GM19397 (cell line): Measurements from ENCODE around the gene MPIG6B.

Source experiments
- ATAC-seq: cut with Tn5 transposase; IDR thresholded peaks from one replicate; pipeline ENCODE4 v1.9.1; 2021; ENCODE audit warnings: mild to moderate bottlenecking, moderate library complexity; ENCODE audit not compliant: unreplicated experiment

The MPIG6B gene

GRCh38 chr6:31723245-31723979 is at the start of gene MPIG6B:
MPIG6B (plus strand) TSS chr6:31723373; CDS start chr6:31723384, 11 bp downstream.
- no peak for ATAC-seq

GRCh38 chr6:31676322-31676903 is 46.8 kb upstream of the MPIG6B start:
- ATAC-seq: no peak

- ATAC-seq: no peak
Measured at GRCh38 chr6:31676904-31677303, 46.3 kb upstream of the MPIG6B start.

GRCh38 chr6:31677955-31678354 is 45.2 kb upstream of the MPIG6B start:
- ATAC-seq: no peak

DNA sequence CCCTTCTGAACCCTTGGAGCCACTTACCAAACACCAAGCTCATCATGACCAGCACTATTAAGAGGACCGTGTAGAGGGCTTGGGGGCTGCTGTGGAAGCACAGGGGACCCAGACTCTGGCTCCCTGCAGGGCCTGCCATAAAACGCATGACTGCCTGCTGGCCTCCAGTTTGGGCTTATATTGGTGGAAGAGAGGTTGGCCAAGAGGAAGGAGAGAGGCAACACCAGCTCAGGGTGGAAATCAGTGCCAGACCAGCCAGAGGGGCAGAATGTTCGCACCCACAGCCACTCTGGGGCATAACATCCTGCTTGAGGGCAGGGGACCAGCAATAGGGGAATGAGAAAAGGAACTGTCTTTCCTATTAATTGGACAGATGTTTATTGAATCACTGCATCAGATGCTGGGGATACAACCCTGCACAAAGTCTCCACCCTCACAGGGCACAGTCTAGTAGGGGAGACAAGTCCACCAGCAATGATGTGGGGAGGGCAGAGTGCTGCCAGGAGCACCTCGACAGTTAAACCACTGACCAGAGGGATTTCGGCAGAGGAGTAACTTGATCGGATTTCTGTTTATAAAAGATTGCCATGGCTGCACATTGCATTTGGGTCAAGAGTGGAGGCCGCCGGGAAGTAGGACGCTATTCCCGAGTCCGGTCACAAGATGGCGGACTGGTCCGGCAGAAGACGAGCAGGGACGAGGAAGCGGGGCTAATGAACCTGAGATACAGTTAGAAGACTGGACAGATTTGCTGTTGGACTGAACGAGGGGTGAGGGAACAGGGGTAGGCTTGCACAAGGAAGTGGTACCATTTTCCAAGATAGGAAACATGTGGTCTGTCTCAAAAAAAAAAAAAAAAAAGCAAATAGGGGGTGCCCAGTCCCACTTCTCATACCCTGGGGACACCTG is 42.7 kb upstream of the MPIG6B start, which contains the start of gene LY6G5C:
Gene LY6G5C (minus strand): TSS at position 842 of the 909 bp plus-strand sequence. CDS start 694 bp downstream, at position 148.
- peak; percentile 49 for ATAC-seq

DNA sequence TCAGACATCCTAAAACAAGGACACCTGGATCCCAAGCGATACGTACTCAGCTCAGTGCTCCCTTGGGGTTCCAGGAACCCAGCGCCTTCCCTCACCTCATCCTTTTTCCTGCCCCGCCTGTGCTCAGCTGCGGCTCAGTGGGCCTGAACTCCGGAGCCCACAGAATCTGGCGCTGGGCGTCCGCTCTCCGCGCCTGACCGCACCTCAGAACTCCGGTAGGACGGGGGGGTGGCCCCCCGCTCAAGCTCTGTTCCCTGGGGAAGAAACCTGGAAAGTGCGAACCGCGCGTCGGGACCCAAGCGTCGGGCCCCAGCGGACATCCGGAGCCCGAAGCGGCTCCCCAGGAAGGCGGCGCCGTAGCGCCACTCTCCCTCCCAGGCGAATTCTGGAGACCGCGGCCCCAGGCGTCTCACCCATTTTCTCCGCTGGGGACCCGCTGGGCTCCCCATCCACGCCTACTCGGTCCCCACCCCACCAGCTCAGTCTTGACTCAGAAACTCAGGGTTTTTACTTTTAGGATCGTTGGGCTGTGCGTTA is 42.0 kb upstream of the MPIG6B start:
- ATAC-seq: peak; percentile 35

GRCh38 chr6:31683591-31683990 is 39.6 kb upstream of the MPIG6B start:
- ATAC-seq: no peak

GRCh38 chr6:31686483-31686882 is 36.7 kb upstream of the MPIG6B start:
- ATAC-seq: no peak

DNA sequence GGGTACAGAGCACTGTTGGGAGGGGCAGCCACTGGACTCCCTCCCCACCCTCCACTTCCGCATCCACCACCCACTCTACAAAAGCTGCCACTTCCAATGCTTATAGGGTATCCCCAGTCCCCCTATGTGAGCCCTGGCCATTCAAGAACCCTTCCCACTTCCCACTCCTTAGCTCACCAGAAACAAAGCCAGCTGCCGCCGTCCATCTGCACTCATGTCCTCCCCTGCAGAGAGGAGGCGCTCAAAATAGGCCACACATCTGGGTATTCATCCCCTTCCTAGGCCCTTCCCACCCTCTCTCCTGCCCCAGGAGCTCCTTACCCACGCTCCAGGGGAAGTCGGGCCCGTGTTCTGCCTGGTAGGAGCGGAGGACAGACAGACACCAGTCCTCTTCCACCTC is 35.9 kb upstream of the MPIG6B start:
- ATAC-seq: no peak

GRCh38 chr6:31687860-31688693 is 35.1 kb upstream of the MPIG6B start:
- no peak for ATAC-seq

DNA sequence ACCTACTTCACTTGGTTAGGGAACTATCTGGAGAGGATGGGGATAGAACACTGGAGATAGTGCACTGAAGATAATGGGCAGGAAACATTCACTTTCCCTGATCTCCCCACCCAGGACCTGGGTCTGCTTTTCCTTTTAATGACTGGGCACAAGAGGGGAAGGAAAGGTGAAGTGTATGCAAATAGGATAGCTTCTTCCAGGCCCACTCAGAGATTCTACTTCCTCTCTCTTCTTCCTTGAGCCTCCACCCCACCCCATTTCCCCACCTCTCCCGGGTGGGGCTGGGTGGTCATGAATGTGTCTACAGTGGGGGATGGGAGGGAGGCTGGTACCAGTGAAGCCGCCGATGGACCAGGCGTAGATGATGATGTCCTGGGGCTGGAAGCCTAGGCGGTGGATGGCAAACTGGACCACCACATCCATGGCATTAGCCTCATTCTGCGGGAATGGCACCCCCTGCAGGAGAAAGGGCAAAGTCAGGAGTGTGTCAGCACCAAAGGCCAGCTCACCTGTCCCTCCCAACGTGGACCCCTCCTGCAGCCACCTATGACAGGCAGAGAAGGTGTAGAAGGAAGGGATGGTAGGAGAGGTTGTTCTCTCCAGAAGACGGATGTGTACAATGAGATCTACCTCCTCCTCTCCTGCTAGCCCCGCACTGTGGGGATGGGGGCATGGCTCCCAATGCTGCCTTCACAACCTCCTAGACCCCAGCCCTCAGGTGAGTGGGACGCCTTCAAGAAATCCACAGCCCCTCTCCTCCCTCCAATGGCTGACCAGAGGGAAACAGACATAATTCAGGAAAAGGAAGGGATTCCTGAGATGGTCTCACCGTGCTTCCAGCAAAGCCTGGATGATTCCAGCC is 33.7 kb upstream of the MPIG6B start:
- ATAC-seq: no peak

DNA sequence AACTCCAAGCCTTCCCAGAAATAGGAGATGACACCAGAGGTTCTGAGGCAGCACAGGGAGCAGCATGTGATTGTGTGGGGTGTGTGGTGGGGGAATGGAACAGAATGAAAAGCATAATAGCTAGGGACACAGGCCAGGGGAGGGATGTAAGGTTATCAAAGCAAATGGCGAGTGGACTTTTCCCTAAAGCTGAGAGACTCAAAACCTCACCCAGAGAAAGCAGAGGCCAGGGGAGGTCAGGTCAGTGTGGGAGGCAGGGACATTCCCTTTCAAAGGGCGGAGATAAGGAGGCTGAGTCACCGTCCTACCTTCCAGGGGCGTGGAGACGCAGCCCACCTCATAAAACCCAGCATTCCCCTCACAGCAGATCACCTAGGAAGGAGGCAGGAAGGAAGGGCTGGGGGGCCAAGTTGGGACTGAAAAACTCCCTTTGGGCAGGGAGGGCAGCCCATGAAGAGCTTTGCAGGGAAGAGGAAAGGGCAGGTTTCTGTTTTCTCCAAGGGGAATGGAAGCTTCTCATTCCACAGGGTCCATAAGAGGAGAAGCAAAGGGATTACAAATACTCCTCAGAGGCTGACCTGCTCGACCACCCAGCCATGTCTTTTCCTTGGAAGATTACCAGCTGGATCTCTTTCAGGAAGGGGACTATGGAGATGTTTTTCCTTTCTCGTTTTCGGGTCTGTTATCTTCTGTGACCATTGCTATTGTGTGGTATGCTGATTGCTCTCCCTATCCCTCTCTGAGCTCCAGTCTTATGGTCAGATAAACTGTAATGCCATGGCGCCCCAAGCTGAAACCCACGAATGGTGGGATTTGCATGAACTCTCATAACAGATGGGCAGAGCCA is 32.7 kb upstream of the MPIG6B start:
- ATAC-seq: no peak

DNA sequence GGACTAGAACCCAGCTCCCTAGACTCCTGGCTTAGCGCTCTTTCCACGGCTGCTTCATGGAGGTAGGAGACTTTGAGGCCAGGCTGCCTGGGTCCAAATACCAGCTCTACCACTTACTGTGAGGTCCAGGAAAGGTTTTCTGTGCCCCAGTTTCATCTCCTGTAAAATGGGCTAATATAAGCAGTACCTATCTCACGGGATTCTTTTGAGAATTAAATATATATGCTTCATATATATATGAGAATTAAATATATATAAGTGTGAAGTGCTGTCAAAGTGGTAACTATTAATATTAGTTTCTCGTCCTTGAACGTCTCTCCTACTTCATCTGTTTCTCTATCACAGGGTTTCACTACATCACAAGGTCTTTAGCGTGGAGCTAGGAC is 32.1 kb upstream of the MPIG6B start:
- no peak for ATAC-seq

GRCh38 chr6:31691564-31692108 is 31.5 kb upstream of the MPIG6B start:
- no peak for ATAC-seq

- ATAC-seq: no peak
Measured at GRCh38 chr6:31692353-31692752, 30.8 kb upstream of the MPIG6B start.

GRCh38 chr6:31692886-31693285 is 30.3 kb upstream of the MPIG6B start:
- no peak for ATAC-seq

GRCh38 chr6:31693535-31693934 is 29.6 kb upstream of the MPIG6B start:
- ATAC-seq: no peak

- ATAC-seq: no peak
Measured at GRCh38 chr6:31697555-31697954, 25.6 kb upstream of the MPIG6B start.
